HG02973 (cell line): ENCODE measurements around the gene ZNF714.

ENCODE experiments used
- ATAC-seq: cut with Tn5 transposase; IDR thresholded peaks from one replicate; pipeline ENCODE4 v1.9.1; 2021; ENCODE audit warnings: moderate library complexity; ENCODE audit not compliant: unreplicated experiment

Gene ZNF714

DNA sequence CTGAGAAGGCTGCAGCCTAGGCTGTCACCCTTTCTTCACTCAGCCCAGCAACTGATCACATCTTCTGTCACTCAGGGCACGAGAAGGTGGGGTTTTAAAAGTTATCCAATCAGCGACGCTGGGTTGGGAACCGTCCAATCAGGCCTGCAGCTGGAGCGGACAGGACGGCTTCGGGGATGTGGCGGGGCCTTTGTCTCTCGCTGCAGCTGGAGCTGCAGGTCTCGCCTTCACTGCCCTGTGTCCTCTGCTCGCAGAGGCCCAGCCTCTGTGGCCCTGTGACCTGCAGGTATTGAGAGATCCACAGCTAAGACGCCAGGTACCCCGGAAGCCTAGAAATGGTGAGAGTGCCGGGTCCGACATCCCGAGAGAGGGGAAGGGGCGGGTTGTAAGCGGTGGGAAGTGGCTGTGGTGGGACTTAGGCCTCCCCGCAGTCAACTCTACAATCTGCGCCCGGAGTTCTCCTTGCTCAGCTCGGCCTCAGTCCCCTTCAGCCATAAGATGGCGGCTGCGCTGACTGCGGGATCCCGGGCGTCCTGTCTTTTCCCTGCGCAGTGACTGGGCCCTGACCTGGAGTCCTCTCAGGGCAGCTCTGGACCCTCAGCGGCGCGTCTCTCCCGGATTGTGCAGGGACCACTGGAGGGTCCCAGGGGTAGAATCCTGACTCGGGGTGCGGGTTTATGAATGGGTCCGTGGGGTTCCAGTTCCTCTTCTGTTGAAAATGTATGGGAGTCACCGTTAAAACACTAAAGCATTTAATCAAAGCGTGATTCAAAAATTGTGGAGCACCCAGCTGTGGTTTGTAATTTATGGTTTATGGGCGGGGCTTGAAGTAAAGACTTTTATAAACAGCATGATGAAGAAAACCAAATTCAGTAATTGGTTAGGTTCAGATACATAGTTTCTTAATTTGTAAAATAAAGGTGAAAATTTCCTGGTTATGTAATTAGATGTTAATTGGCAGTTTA is at the start of gene ZNF714:
ZNF714 (plus strand) TSS at position 193 of the 965 bp plus-strand sequence. CDS start 16,066 bp downstream, outside the sequence.
- ATAC-seq, result peak; percentile 97

DNA sequence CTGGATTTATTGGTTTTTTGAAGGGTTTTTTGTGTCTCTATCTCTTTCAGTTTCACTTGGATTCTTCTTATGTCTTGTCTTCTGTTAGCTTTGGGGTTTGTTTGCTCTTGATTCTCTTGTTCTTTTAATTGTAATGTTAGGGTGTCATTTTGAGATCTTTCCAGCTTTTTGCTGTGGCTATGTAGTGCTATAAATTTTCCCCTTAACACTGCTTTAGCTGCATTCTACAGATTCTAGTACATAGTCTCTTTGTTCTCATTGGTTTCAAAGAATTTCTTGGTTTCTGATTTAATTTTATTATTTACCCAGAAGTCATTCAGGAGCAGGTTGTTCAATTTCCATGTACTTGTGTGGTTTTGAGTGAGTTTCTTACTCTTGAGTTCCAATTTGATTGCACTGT is 37.0 kb upstream of the ZNF714 start:
- ATAC-seq, result no peak

DNA sequence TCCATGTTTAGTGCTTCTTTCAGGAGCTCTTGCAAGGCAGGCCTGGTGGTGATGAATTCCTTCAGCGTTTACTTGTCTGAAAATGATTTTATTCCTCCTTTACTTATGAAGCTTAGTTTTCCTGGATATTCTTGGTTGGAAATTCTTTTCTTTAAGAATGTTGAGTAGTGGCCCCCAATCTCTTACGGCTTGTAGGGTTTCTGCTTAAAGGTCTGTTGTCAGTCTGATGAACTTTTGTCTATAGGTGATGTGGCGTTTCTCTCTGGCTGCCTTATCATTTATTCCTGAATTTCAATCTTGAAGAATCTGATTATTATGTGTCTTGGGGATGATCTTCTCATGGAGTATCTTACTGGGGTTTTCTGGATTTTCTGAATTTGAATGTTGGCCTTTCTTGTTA is 35.5 kb upstream of the ZNF714 start:
- ATAC-seq, result no peak

DNA sequence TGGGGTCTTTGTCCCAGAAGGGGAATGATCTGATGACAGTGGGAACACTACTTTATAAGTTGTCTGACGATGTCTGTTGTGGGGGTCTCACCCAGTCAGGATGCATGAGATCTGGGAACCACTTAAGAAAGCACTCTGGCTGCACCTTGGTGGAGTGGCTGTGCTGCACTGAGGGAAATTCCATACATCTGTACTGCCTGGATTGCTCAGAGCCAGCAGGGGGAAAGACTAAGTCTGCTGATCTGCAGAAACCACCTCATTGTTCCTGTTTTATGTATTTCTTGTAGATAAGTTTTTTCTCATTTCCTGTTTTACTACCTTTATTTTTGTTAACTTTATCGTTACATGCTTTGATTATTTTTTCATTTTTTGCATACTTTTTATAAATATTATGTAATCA is 34.3 kb upstream of the ZNF714 start:
- ATAC-seq, result no peak

DNA sequence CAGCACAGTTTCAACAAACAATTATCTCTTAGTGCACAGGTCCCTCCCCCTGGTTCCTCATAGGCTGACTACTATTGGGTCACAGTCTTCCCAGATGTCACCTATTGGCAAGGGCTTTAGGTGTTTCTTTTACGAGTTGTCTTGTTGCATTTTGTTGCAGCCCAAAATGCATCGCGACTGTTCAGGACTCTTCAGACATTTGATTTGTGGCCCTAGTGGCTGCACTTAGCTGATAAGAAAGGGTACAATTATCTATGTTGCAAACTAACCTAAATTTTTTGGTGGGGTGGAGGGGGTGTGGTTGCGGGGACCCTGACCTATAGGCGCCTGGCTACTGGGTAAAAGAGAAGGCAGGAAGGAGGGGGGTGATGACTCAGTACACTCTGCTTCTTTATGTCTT is 29.1 kb upstream of the ZNF714 start:
- no peak for ATAC-seq

DNA sequence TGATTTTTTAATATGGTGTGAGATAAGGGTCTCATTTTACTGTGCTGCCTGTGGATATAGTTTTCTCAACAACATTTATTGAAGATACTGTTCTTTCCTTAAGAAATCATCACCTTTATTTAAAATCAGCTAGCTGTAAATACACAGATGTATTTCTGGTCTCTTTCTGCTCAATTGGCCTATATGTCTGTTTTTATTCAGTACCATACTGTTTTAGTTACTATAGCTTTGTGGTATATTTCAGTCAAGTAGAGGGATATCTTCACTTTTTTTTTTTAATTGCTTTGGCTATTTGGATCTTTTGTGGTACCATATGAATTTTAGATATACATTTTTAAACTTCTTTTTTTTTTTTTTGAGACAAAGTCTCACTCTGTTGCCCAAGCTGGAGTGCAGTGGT is 16.7 kb upstream of the ZNF714 start:
- ATAC-seq, result no peak

DNA sequence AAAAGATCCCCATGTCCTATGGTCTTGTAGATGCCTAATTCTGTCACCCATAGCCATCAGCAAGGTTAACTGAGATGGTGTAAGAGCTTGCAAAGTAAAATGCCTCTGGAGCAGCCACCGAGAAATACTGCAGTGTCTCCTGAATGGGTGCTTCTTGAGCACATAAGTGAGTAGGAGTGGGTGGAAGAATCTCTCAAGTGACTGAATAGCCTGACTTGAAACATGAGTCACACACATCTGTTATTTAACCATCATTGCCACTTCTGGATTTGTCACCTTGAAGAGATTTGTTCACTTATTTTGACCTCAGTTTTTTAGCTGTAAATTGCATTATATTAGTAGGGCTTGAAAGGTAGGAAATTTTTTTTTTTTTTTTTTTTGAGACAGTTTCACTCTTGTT is 2.3 kb downstream of the ZNF714 start:
- no peak for ATAC-seq

DNA sequence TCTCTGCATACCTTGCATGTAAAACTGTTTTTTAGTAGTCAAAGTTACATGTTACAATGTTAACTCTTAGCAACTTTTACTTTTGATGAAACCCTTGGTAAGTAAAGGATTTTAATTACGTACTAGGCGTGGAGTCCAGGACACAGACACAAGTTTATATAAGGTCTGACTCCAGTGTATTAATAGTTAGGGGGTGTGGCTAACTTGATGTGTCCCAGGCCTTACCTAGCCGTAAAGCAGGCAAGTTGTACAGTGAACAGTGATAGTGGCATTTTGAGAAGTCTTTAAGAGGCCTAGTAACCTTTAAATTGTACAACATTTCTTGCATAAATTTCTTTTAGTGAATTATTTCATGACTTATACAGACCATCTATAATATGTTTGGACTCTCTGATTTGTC is 5.9 kb downstream of the ZNF714 start:
- no peak for ATAC-seq

DNA sequence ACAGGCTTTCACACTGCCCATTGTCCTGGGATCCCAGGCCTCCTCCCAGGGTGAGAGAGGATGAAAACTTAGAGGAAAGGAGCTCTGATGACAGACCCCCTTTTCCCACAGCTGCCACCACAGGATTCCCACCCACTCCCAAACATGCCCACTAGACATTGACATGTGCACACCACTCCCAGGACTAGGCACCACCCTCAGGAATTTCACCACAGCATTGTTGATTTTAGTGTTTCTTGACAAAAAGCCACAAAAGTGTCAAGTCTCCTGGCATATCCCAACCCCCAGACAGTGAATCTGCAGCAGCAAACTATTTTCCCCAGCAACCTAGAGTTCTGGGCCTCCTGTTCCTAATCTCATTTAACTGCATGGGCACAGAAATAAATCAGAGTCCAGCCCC is 10.1 kb downstream of the ZNF714 start:
- no peak for ATAC-seq

DNA sequence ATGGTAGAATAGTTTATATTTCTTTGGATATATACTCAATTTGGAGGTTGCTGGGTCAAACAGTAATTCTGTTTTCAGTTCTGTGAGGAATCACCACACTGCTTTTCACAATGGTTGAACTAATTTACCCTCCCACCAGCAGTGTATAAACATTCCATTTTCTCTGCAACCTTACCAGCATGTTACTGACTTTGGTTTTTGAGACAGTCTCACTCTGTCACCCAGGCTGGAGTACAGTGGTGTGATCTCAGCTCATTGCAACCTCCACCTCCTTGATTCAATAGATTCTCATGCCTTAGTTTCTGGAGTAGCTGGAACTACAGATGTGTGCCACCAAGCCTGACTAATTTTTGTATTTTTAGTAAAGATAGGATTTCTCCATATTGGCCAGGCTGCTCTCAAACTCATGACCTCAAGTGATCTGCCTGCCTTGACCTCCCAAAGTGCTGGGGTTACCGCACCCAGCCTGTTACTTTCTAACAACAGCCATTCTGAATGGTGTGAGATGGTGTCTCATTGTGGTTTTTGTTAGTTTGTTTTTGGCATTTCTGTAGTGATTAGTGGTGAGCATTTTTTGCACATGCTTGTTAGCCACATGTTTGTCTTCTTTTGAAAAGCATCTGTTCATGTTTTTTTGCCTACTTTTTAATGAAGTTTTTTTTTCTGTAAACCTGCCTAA is 12.5 kb downstream of the ZNF714 start:
- ATAC-seq, result no peak

DNA sequence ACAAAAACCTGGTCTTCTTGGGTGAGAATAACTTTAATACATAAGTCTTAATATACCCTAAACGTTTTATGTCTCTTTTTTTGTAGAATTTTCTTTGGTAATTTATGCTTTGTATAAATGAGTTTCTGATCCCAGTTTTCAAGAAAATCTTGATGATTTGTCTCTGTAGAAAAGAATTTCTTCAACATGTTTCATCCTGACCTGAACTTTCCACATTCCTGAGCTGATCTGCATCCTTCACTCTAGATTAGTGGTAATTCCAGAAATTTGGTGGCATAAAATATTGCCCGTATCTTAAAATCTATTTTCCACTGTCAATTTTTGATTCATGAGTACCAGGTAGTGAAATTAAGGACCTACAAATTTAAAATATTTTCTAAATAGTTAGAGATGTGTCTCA is 16.3 kb downstream of the ZNF714 start:
- ATAC-seq, result no peak

DNA sequence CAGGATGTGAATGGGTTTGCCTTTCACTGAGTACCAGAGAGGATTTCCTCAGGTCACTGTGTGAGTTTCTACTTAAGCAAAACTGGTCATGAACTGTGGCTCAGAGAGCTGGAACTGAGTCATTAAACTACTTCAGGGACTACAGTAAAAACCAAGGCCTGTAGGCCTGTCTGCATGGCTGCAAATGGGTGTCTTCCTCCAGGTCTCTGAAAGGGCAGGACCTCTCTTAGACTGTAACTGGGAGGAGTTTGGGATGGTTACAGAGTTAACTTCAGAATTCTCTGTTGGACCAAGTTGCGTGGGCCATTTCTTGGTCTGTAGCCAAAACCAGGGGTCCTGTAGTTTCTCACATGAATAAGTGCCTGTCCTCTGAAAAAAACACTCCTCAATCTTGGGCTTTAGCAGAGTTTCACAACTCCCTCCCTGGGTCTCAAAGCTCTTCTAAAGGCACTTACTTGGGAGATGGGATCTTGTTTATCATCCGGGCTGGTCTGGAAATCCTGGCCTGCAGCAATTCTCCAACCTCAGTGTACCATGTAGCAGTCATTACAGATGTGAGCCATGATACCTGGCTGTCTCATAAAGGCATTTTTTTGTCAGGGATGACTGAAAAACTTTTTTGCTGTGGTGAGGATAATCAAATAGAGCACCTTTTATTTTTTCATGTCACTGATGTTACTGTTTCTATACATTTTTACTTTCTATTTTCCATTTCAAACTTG is 19.7 kb downstream of the ZNF714 start:
- no peak for ATAC-seq

DNA sequence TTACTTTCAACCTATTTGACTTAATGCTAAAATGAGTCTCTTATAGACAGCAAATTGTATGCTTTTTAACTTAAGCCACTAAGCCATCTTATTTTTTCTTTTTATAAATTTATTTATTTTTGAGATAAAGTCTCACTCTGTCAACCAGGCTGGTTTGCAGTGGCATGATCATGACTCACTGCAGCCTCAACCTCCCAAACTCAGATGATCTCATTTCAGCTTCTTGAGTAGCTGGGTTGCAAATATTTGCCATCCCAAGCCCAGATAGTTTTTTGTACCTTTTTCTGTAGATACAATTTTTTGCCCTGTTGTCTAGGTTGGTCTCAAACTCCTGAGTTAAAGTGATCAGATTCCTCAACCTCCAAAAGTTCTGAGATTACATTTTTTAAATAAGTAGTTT is 27.1 kb downstream of the ZNF714 start:
- no peak for ATAC-seq

DNA sequence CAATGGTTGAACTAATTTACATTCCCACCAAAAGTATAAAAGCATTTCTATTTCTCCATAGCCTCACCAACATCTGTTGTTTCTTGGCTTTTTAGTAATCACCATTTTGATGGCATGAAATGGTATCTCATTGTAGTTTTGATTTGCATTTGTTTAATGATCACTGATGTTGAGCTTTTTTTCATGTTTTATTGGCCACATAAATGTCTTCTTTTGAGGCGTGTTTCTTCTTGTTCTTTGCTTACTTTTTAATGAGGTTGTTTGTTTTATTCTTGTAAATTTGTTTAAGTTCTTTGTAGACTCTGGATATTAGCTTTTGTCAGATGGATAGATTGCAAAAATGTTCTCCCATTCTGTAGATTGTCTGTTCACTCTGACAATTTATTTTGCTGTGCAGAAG is 28.2 kb downstream of the ZNF714 start:
- ATAC-seq, result no peak

DNA sequence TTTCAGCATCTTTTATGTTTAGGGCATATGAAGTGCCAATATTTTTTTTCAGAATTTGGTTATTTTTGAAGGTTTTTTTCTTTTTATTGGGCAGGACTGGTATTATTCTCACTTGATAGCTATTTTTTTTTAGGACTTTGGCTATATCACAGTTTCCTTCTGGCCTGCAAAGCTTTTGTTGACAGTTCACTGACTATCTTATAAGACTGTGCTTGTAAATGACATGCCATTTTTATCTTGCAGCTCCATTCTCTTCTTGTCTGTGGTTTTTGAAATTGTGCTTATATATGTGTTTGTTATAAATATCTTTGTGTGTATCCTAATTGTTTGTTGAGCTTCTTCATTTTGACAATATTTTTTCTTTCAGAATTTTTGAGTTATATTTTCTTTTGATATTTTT is 33.4 kb downstream of the ZNF714 start:
- ATAC-seq, result no peak

DNA sequence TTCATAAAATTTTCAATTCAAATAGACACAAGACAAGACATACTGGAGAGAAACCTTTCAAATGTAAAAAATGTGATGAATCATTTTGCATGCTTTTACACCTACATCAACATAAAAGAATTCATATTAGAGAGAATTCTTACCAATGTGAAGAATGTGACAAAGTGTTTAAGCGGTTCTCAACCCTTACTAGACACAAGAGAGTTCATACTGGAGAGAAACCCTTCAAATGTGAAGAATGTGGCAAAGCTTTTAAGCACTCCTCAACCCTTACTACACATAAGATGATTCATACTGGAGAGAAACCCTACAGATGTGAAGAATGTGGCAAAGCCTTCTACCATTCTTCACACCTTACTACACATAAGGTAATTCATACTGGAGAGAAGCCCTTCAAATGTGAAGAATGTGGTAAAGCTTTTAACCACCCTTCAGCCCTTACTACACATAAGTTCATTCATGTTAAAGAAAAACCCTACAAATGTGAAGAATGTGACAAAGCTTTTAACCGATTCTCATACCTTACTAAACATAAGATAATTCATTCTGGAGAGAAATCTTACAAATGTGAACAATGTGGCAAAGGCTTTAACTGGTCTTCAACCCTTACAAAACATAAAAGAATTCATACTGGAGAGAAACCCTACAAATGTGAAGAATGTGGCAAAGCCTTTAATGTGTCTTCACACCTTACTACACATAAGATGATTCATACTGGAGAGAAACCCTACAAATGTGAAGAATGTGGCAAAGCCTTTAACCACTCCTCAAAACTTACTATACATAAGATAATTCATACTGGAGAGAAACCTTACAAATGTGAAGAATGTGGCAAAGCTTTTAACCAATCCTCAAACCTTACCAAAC is 35.3 kb downstream of the ZNF714 start:
- ATAC-seq, result no peak

DNA sequence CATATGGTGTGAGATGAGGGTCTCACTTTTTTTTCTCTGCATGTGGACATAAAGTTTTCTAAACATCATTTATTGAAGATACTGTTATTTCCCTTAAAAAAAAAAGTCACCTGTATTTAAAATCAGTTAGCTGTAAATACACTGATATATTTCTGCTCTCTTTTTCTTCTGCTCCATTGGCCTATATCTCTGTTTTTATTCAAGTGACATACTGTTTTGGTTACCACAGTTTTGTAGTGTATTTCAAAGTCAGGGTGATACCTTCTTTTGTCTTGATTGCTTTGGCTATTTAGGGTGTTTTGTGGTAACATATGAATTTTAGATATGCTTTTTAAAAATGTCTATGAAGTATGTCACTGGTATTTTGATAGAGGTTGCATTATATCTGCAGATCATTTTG is 44.1 kb downstream of the ZNF714 start:
- ATAC-seq, result no peak

DNA sequence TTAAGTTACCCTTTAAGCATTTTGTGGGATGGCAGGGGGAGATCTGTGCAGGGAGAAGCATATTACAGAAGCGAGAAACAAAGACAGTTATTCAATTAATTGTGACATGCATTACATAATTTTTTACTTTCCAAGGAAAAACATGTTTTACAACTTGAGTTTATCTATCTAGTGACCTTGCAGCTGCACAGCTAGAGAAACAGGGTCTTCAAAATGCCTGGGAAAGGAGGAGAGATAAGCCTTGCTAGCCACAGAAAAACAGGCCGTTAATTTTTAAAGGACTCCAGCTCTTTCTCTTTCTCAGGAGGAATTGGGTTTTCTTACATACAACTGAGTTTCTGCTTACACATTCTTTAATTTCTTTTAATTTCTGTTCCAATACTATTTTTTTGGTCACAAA is 45.0 kb downstream of the ZNF714 start:
- ATAC-seq, result no peak

DNA sequence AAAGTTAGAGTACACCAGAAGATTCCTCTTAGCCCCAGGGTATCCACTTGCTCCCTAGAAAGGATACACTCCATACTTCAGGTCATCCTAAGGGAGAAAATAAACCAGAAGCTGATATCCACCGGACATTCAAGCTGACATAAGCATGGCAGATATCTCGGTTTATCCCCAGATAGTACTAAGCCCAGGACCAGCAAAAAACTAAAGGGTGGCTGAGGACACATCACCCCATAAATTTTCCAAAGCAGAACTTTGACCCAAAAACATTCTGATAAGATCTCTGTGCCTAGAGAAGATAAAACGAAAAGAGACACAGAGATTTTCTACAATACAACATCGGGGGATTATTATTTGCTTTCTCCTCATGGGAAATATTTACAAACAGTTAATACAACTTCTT is 45.9 kb downstream of the ZNF714 start:
- no peak for ATAC-seq

DNA sequence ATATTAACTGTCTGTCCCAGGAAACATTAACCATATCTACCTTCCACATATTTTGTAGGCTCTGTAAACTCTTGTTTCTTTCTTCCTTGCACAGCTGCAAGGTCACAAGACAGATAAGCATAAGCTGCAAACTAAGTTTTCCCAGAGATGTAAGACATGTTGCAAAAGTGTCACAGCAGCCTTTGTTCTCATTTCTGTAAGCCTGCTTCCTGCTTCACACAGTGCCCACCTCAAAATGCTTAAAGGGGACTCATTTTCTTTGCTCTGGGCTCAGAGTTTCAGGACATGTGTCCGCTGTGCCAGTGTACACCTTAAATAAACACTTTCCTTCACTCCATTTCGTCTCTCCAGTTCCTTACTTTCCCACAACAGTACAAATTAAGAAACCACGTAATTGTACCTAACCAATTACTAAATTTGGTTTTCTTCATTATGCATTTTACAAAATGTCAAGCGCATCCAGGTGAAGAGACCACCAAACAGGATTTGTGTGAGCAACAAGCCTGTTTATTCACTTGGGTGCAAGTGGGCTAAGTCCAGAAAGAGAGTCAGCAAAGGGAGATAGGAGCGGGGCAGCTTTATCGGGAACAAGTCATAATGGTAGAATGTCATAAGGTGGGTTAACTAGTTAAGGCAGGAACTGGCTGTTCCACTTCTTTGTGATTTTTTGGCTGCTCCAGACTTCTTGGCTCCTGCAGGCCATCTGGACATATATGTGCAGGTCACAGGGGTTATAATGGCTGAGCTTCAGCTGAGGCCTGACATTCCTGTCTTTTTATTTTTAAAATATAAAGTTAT is 47.1 kb downstream of the ZNF714 start:
- ATAC-seq, result no peak
